ENCODE measurements around the gene LASP1.

GRCh38 chr17:38864636-38865398, 5.0 kb upstream of the LASP1 start:
- TF ChIP-seq POLR2A (IDR thresholded peaks at IDR 0.05) (no peak), CTCF (IDR thresholded peaks at IDR 0.05 in 4 of 5, conservative IDR thresholded peaks at IDR 0.05 in 1 of 5) (no peak)
